NB4 (cell line): ENCODE results near the gene MRFAP1.

Experiments used
- MYC ChIP-seq: IDR thresholded peaks from 2 replicates; pipeline ENCODE4 v1.6.1; 2011; ENCODE audit warnings: low read depth, low read length
- TF ChIP-seq, protein P1 (sequence below): IDR thresholded peaks from one replicate; pipeline ENCODE4 v1.5.1; 2012; ENCODE audit warnings: low read depth, low read length

DNA sequence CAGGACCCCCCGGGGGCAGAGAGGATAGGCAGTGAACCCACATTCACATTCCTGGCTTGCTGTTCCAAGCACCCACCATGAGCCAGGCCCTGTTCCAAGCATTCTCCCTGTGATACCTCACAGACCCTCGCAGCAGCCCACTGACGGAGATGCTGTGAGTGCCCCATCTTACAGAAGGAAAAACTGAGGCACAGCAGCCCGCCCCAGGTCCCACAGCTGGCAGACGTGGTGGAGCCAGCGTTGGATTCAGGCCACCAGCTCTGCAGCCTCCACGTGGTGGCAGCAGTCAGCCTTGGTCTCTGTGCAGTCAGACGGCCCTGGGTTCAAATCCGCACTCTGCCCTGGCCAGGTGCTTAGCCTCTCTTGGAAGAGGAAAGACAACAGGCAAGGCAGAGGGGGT, 48.7 kb upstream of the MRFAP1 start:
- TF ChIP-seq, protein P1, sequence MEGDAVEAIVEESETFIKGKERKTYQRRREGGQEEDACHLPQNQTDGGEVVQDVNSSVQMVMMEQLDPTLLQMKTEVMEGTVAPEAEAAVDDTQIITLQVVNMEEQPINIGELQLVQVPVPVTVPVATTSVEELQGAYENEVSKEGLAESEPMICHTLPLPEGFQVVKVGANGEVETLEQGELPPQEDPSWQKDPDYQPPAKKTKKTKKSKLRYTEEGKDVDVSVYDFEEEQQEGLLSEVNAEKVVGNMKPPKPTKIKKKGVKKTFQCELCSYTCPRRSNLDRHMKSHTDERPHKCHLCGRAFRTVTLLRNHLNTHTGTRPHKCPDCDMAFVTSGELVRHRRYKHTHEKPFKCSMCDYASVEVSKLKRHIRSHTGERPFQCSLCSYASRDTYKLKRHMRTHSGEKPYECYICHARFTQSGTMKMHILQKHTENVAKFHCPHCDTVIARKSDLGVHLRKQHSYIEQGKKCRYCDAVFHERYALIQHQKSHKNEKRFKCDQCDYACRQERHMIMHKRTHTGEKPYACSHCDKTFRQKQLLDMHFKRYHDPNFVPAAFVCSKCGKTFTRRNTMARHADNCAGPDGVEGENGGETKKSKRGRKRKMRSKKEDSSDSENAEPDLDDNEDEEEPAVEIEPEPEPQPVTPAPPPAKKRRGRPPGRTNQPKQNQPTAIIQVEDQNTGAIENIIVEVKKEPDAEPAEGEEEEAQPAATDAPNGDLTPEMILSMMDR: peak; percentile 10
- TF ChIP-seq MYC: no peak
